ENCODE measurements around the gene E2F6.

Gene E2F6

GRCh38 chr2:11411768-11412448 lies 54.1 kb downstream of the E2F6 start:
- Histone ChIP-seq H3K4me3 (ENCODE audit: low read length) (no peak overlapping the region), H3K27ac (ENCODE audit: low read depth, low read length) (no peak overlapping the region), H4K8ac (ENCODE audit: low read depth, low read length) (no peak overlapping the region), H4K5ac (ENCODE audit: low read length) (no peak overlapping the region), H2AK5ac (ENCODE audit: low read length) (no peak overlapping the region), H3K36me3 (ENCODE audit: control insufficient read depth, insufficient read depth, low read length) (no peaks in the 10 kb centered on the region), H3K27me3 (ENCODE audit: insufficient read depth, low read length, poor library complexity) (no peaks in the 10 kb centered on the region), H3K4me2 (ENCODE audit: low read length) (no peak overlapping the region), H3K9ac (ENCODE audit: low read length) (no peak overlapping the region), H2BK120ac (ENCODE audit: low read depth, low read length) (no peak overlapping the region), H3K23ac (ENCODE audit: low read length) (no peak overlapping the region), H3K56ac (ENCODE audit: low read length) (peak overlapping the region; percentile 5), H3K4me1 (ENCODE audit: control insufficient read depth, low read depth, low read length) (no peaks in the 10 kb centered on the region), H2BK5ac (ENCODE audit: low read length) (no peak overlapping the region), H2BK15ac (replicated peaks; ENCODE audit: low read depth) (no peak overlapping the region), H3K79me2 (ENCODE audit: control insufficient read depth, insufficient read depth, low read length) (no peaks in the 10 kb centered on the region), H3K18ac (ENCODE audit: low read length) (no peak overlapping the region), H3K4ac (ENCODE audit: low read depth, low read length) (no peak overlapping the region), H3K79me1 (ENCODE audit: low read length) (no peaks in the 10 kb centered on the region)
- DNase-seq, result peak; percentile 68
- no CpG with 5 or more reads among the region's 11 CpGs for WGBS (ENCODE audit: extremely low coverage, insufficient coverage, low lambda C conversion rate)

- H3K4ac ChIP-seq (ENCODE audit: low read depth, low read length), result no peak overlapping the region
- no peak overlapping the region for H3K56ac ChIP-seq (ENCODE audit: low read length)
- no peak overlapping the region for H3K18ac ChIP-seq (ENCODE audit: low read length)
- WGBS (ENCODE audit: extremely low coverage, insufficient coverage, low lambda C conversion rate), result no CpG with 5 or more reads among the region's 1 CpG
- H3K27ac ChIP-seq (ENCODE audit: low read depth, low read length), result no peak overlapping the region
- peak; percentile 44 for DNase-seq
- no peak overlapping the region for H3K9ac ChIP-seq (ENCODE audit: low read length)
- no peak overlapping the region for H4K8ac ChIP-seq (ENCODE audit: low read depth, low read length)
- H3K79me2 ChIP-seq (ENCODE audit: control insufficient read depth, insufficient read depth, low read length), result no peaks in the 10 kb centered on the region
- no peaks in the 10 kb centered on the region for H3K79me1 ChIP-seq (ENCODE audit: low read length)
- H3K4me1 ChIP-seq (ENCODE audit: control insufficient read depth, low read depth, low read length), result no peaks in the 10 kb centered on the region
- H2BK120ac ChIP-seq (ENCODE audit: low read depth, low read length), result no peak overlapping the region
- H3K36me3 ChIP-seq (ENCODE audit: control insufficient read depth, insufficient read depth, low read length), result no peaks in the 10 kb centered on the region
- H3K4me3 ChIP-seq (ENCODE audit: low read length), result no peak overlapping the region
- H2BK5ac ChIP-seq (ENCODE audit: low read length), result no peak overlapping the region
- H3K4me2 ChIP-seq (ENCODE audit: low read length), result no peak overlapping the region
- no peak overlapping the region for H2BK15ac ChIP-seq (replicated peaks; ENCODE audit: low read depth)
- H4K5ac ChIP-seq (ENCODE audit: low read length), result no peak overlapping the region
- H2AK5ac ChIP-seq (ENCODE audit: low read length), result no peak overlapping the region
- H3K23ac ChIP-seq (ENCODE audit: low read length), result no peak overlapping the region
- no peaks in the 10 kb centered on the region for H3K27me3 ChIP-seq (ENCODE audit: insufficient read depth, low read length, poor library complexity)
These were observed 54.7 kb downstream of the E2F6 start for GRCh38 chr2:11411244-11411643.

GRCh38 chr2:11410101-11410500 lies 55.9 kb downstream of the E2F6 start:
- H2BK15ac ChIP-seq (replicated peaks; ENCODE audit: low read depth), result no peak overlapping the region

GRCh38 chr2:11409572-11409959 lies 56.4 kb downstream of the E2F6 start:
- Histone ChIP-seq H3K79me1 (ENCODE audit: low read length) (no peaks in the 10 kb centered on the region), H3K18ac (ENCODE audit: low read length) (no peak overlapping the region), H3K27ac (ENCODE audit: low read depth, low read length) (no peak overlapping the region), H3K4me3 (ENCODE audit: low read length) (no peak overlapping the region), H2BK15ac (replicated peaks; ENCODE audit: low read depth) (no peak overlapping the region), H3K27me3 (ENCODE audit: insufficient read depth, low read length, poor library complexity) (no peaks in the 10 kb centered on the region), H2AK5ac (ENCODE audit: low read length) (no peak overlapping the region), H3K79me2 (ENCODE audit: control insufficient read depth, insufficient read depth, low read length) (no peaks in the 10 kb centered on the region), H2BK5ac (ENCODE audit: low read length) (no peak overlapping the region), H3K4me1 (ENCODE audit: control insufficient read depth, low read depth, low read length) (no peaks in the 10 kb centered on the region), H3K4ac (ENCODE audit: low read depth, low read length) (no peak overlapping the region), H2BK120ac (ENCODE audit: low read depth, low read length) (no peak overlapping the region), H4K8ac (ENCODE audit: low read depth, low read length) (no peak overlapping the region), H3K56ac (ENCODE audit: low read length) (no peak overlapping the region), H3K4me2 (ENCODE audit: low read length) (no peak overlapping the region), H3K36me3 (ENCODE audit: control insufficient read depth, insufficient read depth, low read length) (no peaks in the 10 kb centered on the region), H4K5ac (ENCODE audit: low read length) (no peak overlapping the region), H3K9ac (ENCODE audit: low read length) (no peak overlapping the region), H3K23ac (ENCODE audit: low read length) (no peak overlapping the region)
- no peak for DNase-seq
- WGBS (ENCODE audit: extremely low coverage, insufficient coverage, low lambda C conversion rate), result no CpG with 5 or more reads among the region's 1 CpG

More at GRCh38 chr2:11410101-11410500, 55.9 kb downstream of the E2F6 start:
- Histone ChIP-seq H4K8ac (ENCODE audit: low read depth, low read length) (no peak overlapping the region), H2AK5ac (ENCODE audit: low read length) (no peak overlapping the region), H3K79me2 (ENCODE audit: control insufficient read depth, insufficient read depth, low read length) (no peaks in the 10 kb centered on the region), H3K4me1 (ENCODE audit: control insufficient read depth, low read depth, low read length) (no peaks in the 10 kb centered on the region), H3K36me3 (ENCODE audit: control insufficient read depth, insufficient read depth, low read length) (no peaks in the 10 kb centered on the region), H2BK5ac (ENCODE audit: low read length) (no peak overlapping the region), H3K23ac (ENCODE audit: low read length) (no peak overlapping the region), H3K79me1 (ENCODE audit: low read length) (no peaks in the 10 kb centered on the region), H3K4ac (ENCODE audit: low read depth, low read length) (no peak overlapping the region), H2BK120ac (ENCODE audit: low read depth, low read length) (no peak overlapping the region), H3K18ac (ENCODE audit: low read length) (no peak overlapping the region), H3K27ac (ENCODE audit: low read depth, low read length) (no peak overlapping the region), H4K5ac (ENCODE audit: low read length) (no peak overlapping the region), H3K27me3 (ENCODE audit: insufficient read depth, low read length, poor library complexity) (no peaks in the 10 kb centered on the region), H3K56ac (ENCODE audit: low read length) (no peak overlapping the region), H3K4me3 (ENCODE audit: low read length) (no peak overlapping the region), H3K4me2 (ENCODE audit: low read length) (no peak overlapping the region), H3K9ac (ENCODE audit: low read length) (no peak overlapping the region)
- no peak for DNase-seq
- WGBS (ENCODE audit: extremely low coverage, insufficient coverage, low lambda C conversion rate), result no CpG with 5 or more reads among the region's 5 CpGs

GRCh38 chr2:11408959-11409571 lies 56.9 kb downstream of the E2F6 start:
- Histone ChIP-seq H2BK120ac (ENCODE audit: low read depth, low read length) (no peak overlapping the region), H3K27me3 (ENCODE audit: insufficient read depth, low read length, poor library complexity) (no peaks in the 10 kb centered on the region), H3K18ac (ENCODE audit: low read length) (no peak overlapping the region), H4K8ac (ENCODE audit: low read depth, low read length) (no peak overlapping the region), H3K36me3 (ENCODE audit: control insufficient read depth, insufficient read depth, low read length) (no peaks in the 10 kb centered on the region), H3K79me2 (ENCODE audit: control insufficient read depth, insufficient read depth, low read length) (no peaks in the 10 kb centered on the region), H3K23ac (ENCODE audit: low read length) (no peak overlapping the region), H3K79me1 (ENCODE audit: low read length) (no peaks in the 10 kb centered on the region), H3K4me2 (ENCODE audit: low read length) (no peak overlapping the region), H3K4ac (ENCODE audit: low read depth, low read length) (no peak overlapping the region), H2BK5ac (ENCODE audit: low read length) (no peak overlapping the region), H3K4me1 (ENCODE audit: control insufficient read depth, low read depth, low read length) (no peaks in the 10 kb centered on the region), H3K9ac (ENCODE audit: low read length) (no peak overlapping the region), H3K56ac (ENCODE audit: low read length) (no peak overlapping the region), H4K5ac (ENCODE audit: low read length) (no peak overlapping the region), H2AK5ac (ENCODE audit: low read length) (no peak overlapping the region), H3K27ac (ENCODE audit: low read depth, low read length) (no peak overlapping the region), H3K4me3 (ENCODE audit: low read length) (no peak overlapping the region), H2BK15ac (replicated peaks; ENCODE audit: low read depth) (no peak overlapping the region)
- no CpG with 5 or more reads among the region's 1 CpG for WGBS (ENCODE audit: extremely low coverage, insufficient coverage, low lambda C conversion rate)
- no peak for DNase-seq

GRCh38 chr2:11407413-11407812 lies 58.5 kb downstream of the E2F6 start:
- Histone ChIP-seq H3K9ac (ENCODE audit: low read length) (no peak overlapping the region), H3K27me3 (ENCODE audit: insufficient read depth, low read length, poor library complexity) (no peaks in the 10 kb centered on the region), H3K79me1 (ENCODE audit: low read length) (no peaks in the 10 kb centered on the region), H3K56ac (ENCODE audit: low read length) (no peak overlapping the region), H4K5ac (ENCODE audit: low read length) (no peak overlapping the region), H2BK120ac (ENCODE audit: low read depth, low read length) (no peak overlapping the region), H3K36me3 (ENCODE audit: control insufficient read depth, insufficient read depth, low read length) (no peaks in the 10 kb centered on the region), H3K4ac (ENCODE audit: low read depth, low read length) (no peak overlapping the region), H2BK15ac (replicated peaks; ENCODE audit: low read depth) (no peak overlapping the region), H3K79me2 (ENCODE audit: control insufficient read depth, insufficient read depth, low read length) (no peaks in the 10 kb centered on the region), H2AK5ac (ENCODE audit: low read length) (no peak overlapping the region), H4K8ac (ENCODE audit: low read depth, low read length) (no peak overlapping the region), H3K23ac (ENCODE audit: low read length) (no peak overlapping the region), H3K4me1 (ENCODE audit: control insufficient read depth, low read depth, low read length) (no peaks in the 10 kb centered on the region), H3K18ac (ENCODE audit: low read length) (no peak overlapping the region), H3K27ac (ENCODE audit: low read depth, low read length) (no peak overlapping the region), H3K4me2 (ENCODE audit: low read length) (no peak overlapping the region), H3K4me3 (ENCODE audit: low read length) (no peak overlapping the region), H2BK5ac (ENCODE audit: low read length) (no peak overlapping the region)
- DNase-seq, result no peak
- no CpG with 5 or more reads among the region's 6 CpGs for WGBS (ENCODE audit: extremely low coverage, insufficient coverage, low lambda C conversion rate)
